ENCODE results near the gene SCUBE1.

DNA sequence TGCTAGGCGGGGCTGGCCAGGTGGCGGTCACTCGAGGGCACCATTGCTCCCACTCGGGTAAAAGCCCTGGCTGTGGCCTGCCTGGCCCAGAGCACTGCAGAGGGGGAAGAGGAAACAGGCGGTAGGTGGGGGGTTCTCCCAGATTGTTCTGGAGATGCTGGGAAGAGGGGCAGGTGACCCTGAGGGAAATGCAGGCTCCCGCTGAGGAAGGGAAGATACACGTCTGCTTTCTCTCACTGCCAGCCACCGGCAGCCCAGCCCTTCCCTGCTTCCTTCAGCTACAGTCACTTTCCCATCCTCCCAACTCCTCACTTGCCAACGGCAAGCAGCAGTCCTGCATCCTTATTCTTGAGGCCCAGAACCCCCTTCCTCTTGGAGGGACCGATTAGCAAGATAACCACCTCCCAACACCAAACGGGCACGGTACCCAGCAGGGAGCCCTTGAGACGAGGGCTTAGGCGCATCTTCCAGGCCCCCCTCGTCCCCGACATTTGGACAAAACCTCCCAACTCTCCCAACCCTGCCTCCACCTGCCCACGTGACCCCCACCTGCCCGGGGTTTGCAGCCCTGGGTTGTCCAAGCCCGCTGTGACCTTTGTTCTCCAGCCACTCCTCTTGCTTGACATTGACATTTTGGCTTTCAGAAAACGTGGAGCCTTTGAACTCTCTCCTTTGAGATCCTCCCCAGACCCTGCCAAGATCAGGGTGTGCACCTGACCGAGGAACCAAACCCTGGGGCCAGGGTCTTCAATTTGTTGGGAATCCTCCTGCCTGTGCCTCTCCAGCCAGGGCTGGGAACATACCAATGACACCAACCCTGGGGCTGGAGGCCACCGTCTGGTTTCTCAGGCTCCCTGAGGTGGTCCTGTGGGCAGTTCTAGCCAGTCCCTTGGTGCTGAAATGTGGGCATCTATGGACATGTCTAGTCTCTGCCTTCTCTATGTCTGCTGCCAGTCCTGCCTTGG, 107.4 kb downstream of the SCUBE1 start:
- no peak for TF ChIP-seq POLR2A (IDR thresholded peaks at IDR 0.05)
- TF ChIP-seq, protein P1, sequence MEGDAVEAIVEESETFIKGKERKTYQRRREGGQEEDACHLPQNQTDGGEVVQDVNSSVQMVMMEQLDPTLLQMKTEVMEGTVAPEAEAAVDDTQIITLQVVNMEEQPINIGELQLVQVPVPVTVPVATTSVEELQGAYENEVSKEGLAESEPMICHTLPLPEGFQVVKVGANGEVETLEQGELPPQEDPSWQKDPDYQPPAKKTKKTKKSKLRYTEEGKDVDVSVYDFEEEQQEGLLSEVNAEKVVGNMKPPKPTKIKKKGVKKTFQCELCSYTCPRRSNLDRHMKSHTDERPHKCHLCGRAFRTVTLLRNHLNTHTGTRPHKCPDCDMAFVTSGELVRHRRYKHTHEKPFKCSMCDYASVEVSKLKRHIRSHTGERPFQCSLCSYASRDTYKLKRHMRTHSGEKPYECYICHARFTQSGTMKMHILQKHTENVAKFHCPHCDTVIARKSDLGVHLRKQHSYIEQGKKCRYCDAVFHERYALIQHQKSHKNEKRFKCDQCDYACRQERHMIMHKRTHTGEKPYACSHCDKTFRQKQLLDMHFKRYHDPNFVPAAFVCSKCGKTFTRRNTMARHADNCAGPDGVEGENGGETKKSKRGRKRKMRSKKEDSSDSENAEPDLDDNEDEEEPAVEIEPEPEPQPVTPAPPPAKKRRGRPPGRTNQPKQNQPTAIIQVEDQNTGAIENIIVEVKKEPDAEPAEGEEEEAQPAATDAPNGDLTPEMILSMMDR (IDR thresholded peaks at IDR 0.05) = no peak
